ENCODE data around the gene UTP3. TPM values are rescaled to one million over a fixed set of nuclear protein-coding genes. Genes with fewer than 3 reads are reported as not detected.

UTP3 gene
- total RNA-seq, 6 donors from 2014 or later: 18.9 to 33.4 (median 27.9) TPM

DNA sequence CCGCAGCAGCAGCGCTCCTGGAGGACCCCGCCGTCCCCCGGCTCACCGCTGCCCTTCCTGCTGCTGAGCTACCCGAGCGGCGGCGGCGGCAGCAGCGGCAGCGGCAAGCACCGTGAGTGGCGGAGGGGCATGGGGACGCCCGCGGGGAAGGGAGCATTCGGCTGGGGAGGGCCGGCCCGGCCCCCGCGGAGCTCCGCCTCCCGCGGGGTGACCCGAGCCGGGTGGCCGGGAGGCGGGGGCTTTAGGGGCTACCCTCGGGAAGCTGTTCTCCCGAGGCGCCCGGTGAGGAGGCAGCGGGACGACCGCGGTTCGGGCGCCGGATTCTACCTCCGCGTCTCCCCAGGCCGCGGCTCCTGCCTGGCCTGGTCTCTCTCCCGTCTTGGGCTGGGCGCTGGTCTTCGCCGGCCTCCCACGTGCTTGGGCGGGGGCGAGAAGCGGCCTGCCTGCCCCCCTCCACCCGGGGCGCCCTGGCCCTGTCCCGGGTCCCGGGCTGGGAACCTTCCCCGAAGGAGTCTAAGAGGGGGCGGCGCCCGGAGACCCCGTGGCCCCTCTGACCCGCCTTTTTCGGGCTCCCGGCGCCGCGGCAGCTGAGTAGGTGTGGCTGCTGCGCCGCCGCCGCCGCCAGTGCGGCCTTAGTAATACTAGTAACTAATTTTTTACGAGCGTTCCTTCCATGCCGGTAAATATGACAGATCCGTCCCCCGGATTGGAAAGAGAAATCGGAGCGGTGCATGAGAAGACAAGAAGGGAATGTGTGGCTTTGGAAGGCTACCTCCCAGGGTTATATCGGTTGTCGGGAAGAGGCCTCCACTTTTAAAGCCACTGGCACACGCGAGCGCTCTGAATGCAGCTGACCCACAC lies 17.1 kb downstream of the UTP3 start:
- 0 to 2% methylated on average over 12 to 27 of the region's 86 CpGs for WGBS, 2 donors
- Histone ChIP-seq H3K27ac (peak overlapping the region; percentile 92 to 97 (median 94)), H3K36me3 (peaks cover 0 to 3% (median 0%) of the 10 kb centered on the region in 4 donors), H3K4me3 (peak overlapping the region; percentile 80 to 92 (median 90)), H3K27me3 (no peaks in the 10 kb centered on the region), H3K4me1 (peaks cover 14 to 36% (median 19%) of the 10 kb centered on the region in 4 donors), H3K9me3 (no peaks in the 10 kb centered on the region)
- ATAC-seq (ENCODE audit: low FRiP score in 2 of 2) (peak; percentile 87 to 88), DNase-seq (peak; percentile 88 to 95)
- no peak for TF ChIP-seq EP300 (IDR thresholded peaks at IDR 0.05)
- TF ChIP-seq POLR2A (IDR thresholded peaks at IDR 0.05): peak in 3 of 4 donors; percentile 26 to 70 (median 69)
- TF ChIP-seq POLR2AphosphoS5 (IDR thresholded peaks at IDR 0.05): peak in 1 of 2 donors; percentile 66
- TF ChIP-seq CTCF (IDR thresholded peaks at IDR 0.05): peak in 1 of 6 experiments; percentile 24

DNA sequence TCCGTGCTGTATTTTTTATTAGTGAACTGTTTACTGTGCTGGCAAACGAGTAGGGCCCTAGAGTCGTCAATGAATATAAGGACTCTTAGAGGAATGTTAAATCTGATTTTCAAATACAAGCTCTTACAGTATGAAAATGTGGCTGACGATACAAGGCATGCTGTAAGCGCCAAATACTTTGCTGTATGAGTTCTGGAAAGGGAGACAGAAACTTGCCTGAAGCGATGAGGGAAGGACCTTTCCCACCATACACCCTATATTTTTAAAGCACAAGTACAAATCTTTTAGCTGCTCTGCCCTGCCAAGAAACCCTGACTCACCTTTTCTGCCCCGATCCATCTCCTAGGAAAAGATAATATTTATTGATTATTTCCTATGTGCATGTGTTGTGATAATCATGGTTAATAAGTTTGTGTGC lies 17.7 kb downstream of the UTP3 start:
- no peaks in the 10 kb centered on the region for H3K9me3 ChIP-seq
- H3K27ac ChIP-seq: peak overlapping the region; percentile 92 to 97 (median 94)
- 10 to 13% methylated on average over 7 of the region's 7 CpGs for WGBS, 2 donors
- H3K27me3 ChIP-seq: no peaks in the 10 kb centered on the region
- no peak for DNase-seq
- H3K4me3 ChIP-seq: peak overlapping the region; percentile 80 to 92 (median 90)
- H3K4me1 ChIP-seq: peaks cover 14 to 36% (median 19%) of the 10 kb centered on the region in 4 donors
- no peak for ATAC-seq (ENCODE audit: low FRiP score in 2 of 2)
- TF ChIP-seq POLR2A (IDR thresholded peaks at IDR 0.05): no peak
- no peak for TF ChIP-seq CTCF (IDR thresholded peaks at IDR 0.05)
- TF ChIP-seq POLR2AphosphoS5 (IDR thresholded peaks at IDR 0.05): no peak
- TF ChIP-seq EP300 (IDR thresholded peaks at IDR 0.05): no peak
- peaks cover 0 to 3% (median 0%) of the 10 kb centered on the region in 4 donors for H3K36me3 ChIP-seq

DNA sequence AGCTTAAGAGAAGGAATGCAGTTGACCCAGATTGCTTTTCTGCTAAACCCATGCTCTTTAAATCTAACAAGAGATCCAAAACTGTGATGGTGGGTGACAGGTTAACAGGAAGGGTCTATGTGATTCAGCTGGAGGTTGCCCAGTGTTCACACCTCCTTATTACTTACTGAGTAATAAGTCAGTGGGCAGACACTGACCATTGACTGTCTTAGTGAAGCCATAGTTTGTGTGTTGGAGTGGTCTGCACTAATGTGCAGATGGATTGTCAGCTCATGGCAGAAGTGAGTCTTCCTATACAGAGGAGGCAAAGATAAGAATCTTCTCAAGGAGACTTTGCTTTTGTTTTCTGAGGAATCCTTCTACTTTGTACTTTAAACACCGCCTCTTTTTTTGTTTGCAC lies 18.2 kb downstream of the UTP3 start:
- TF ChIP-seq POLR2A (IDR thresholded peaks at IDR 0.05): no peak
- TF ChIP-seq EP300 (IDR thresholded peaks at IDR 0.05): no peak
- TF ChIP-seq POLR2AphosphoS5 (IDR thresholded peaks at IDR 0.05): no peak
- TF ChIP-seq CTCF (IDR thresholded peaks at IDR 0.05): no peak
- ATAC-seq (ENCODE audit: low FRiP score in 2 of 2) (no peak), DNase-seq (no peak)
- Histone ChIP-seq H3K27me3 (no peaks in the 10 kb centered on the region), H3K9me3 (no peaks in the 10 kb centered on the region), H3K4me3 (peak overlapping the region in 3 of 4 donors; percentile 80 to 91 (median 89)), H3K36me3 (peaks cover 0 to 3% (median 0%) of the 10 kb centered on the region in 4 donors), H3K4me1 (peaks cover 17 to 36% (median 19%) of the 10 kb centered on the region in 4 donors), H3K27ac (peak overlapping the region; percentile 92 to 97 (median 94))
- 74 to 79% methylated on average over 1 of the region's 1 CpG for WGBS, 2 donors

- no peak for TF ChIP-seq POLR2AphosphoS5 (IDR thresholded peaks at IDR 0.05)
- TF ChIP-seq POLR2A (IDR thresholded peaks at IDR 0.05): no peak
- no peak for TF ChIP-seq CTCF (IDR thresholded peaks at IDR 0.05)
- TF ChIP-seq EP300 (IDR thresholded peaks at IDR 0.05): no peak
- DNase-seq (no peak), ATAC-seq (ENCODE audit: low FRiP score in 2 of 2) (no peak)
- peaks cover 0 to 3% (median 0%) of the 10 kb centered on the region in 4 donors for H3K36me3 ChIP-seq
- no peak overlapping the region for H3K4me3 ChIP-seq
- 64 to 70% methylated on average over 7 of the region's 7 CpGs for WGBS, 2 donors
- no peak overlapping the region for H3K27ac ChIP-seq
- peaks cover 28 to 49% (median 40%) of the 10 kb centered on the region in 4 donors for H3K4me1 ChIP-seq
- H3K27me3 ChIP-seq: no peaks in the 10 kb centered on the region
- H3K9me3 ChIP-seq: no peaks in the 10 kb centered on the region
Measured at GRCh38 chr4:70709611-70710205, 21.4 kb downstream of the UTP3 start.

Measured in upper lobe of left lung (tissue), 6 donors.